LHCN-M2 (cell line): Measurements from ENCODE around the gene C2CD4B. TPM values are rescaled to one million over a fixed set of nuclear protein-coding genes. Genes with fewer than 3 reads are reported as not detected.

Experiments
- DNase-seq: peaks from one replicate; pipeline ENCODE4 v3.0.0-alpha.2; 2012; ENCODE audit warnings: low read depth
- total RNA-seq: library from RNA; depleted of rRNA; stranded (reverse); fragments of >200 nt; gene quantifications from 2 replicates; pipeline ENCODE4 v1.2.3, GENCODE V29; 2014

Gene C2CD4B
- total RNA-seq, 1 experiment from 2014 or later = not detected

- DNase-seq = no peak
Measured at GRCh38 chr15:62149729-62150128, 15.4 kb downstream of the C2CD4B start.

- no peak for DNase-seq
Measured at GRCh38 chr15:62147551-62147950, 17.5 kb downstream of the C2CD4B start.

DNA sequence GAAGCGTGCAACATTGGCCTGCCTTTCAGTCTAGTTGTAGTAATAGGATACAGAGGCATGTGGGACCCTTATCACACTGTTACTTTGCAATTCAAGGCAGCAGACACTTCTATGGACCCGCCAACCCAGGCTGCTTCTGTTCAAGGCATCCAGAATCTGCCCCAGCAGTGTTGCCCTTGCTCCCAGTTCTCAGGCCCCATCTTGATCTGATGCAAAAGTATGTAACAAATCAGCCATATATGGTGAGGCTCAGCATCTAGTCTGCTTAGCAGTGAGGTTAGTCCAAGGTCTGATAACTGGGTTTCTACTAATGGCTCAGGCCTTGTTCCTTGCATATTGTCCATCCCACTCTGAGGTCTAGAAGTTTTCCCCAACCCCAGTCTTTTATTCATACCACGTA, 17.9 kb downstream of the C2CD4B start:
- DNase-seq = no peak

DNA sequence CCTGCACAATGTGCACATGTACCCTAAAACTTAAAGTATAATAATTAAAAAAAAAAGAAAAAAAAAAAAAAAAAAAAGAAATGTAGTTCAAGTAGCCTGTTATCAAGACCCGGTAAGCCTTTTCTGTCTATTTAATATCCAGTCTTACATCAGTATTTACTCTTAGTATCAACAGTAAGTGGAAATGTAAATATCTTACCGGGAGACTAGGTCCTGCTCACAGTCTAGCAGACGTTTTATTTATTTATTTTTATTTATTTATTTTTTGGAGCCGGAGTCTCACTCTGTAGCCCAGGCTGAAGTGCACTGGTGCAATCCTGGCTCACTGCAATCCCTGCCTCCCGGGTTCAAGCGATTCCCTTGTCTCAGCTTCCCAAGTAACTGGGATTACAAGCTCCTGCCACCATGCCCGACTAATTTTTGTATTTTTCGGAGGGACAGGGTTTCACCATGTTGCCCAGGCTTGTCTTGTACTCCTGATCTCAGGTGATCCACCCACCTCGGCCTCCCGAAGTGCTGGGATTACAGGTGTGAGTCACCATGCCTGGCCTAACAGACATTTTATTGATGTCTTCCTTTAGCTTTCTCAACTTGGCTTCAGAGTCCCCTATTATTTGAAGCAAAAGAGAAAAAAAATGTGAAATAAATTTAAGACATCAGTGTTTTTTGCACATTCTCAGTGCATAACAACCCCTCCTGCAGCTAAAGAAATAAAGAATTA, 19.9 kb downstream of the C2CD4B start:
- DNase-seq = no peak

GRCh38 chr15:62142736-62143135, 22.3 kb downstream of the C2CD4B start:
- DNase-seq = no peak

GRCh38 chr15:62141643-62142588, 23.2 kb downstream of the C2CD4B start:
- DNase-seq = no peak

DNA sequence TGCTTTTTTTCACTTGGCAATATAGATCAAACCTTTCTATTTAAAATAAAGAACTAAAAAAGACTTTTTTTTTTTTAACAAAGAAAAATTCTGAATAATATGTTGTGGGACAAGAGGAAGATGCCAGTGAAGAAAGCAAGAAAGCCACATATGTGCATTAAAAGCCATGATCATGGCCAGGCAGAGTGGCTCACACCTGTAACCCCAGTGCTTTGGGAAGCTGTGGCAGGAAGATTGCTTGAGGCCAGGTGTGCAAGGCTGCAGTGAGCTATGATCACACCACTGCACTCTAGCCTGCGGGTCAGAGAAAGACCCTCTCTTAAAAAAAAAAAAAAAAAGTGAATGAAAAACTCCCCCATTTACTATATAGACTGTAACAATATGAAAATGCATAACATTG, 23.9 kb downstream of the C2CD4B start:
- DNase-seq = no peak

DNA sequence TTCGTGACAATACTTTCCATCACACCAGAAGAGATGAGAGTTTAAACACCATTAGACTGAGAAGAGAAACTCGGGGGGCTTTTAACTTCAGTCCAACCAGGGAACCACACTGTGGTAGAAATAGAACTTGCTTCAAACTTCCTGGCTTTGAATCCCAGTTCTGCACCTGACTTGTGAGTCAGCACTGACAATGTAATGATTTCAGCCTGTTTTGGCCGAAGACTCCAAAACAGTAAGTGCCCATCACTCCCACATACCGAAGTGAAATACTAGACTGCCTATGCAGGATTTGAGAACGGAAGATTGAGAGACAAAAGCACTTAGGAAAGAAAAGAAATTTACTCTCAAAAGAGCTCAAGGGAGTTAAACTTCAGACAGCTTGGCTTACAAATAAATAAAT, 27.0 kb downstream of the C2CD4B start:
- peak; percentile 57 for DNase-seq

DNA sequence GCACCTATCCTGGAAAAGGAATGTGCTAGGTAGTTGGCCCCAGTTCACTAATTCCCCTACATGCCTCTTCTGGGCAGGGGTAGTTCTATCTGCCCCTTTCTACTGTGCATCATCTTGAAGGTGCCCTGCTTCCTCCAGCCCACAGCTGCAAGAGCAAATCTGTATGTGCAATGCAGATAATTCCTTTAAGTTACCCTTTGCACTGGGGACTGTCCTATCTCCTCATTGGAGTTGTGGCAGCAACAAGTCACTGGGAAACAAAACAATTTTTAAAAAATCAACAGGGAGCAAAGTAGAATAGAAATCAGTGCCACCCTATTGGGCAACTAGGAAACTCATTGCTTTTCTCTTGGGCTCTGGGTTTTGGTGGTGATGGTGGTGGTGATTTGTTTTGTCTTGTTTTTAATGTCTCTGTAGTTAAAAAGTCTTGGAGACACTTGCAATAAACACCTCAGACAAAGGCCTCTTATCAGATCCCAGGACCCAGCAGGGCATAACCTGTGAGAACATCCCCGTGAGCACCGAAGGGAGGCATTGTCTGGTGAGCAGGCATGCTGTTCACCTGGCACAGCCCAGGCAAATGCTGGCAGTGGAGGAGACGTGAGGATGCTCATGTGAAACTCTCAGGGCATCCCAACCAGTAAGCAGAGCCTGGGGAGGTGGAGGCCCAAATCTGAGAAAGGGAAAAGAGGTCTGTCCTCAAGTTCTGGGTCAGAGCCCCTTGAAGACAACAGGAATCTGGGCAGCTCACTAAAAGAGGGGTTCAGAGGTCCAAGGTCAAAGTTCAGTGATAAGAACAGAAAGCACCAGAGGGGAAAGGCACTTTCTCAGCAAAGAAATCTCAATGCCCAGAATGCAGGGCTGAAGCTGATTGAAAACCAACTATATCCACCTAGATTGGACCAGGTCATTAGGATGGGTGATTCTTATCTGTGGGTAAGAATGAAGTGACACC, 27.9 kb downstream of the C2CD4B start:
- DNase-seq = no peak

- no peak for DNase-seq
Measured at GRCh38 chr15:62135532-62136134, 29.5 kb downstream of the C2CD4B start.

DNA sequence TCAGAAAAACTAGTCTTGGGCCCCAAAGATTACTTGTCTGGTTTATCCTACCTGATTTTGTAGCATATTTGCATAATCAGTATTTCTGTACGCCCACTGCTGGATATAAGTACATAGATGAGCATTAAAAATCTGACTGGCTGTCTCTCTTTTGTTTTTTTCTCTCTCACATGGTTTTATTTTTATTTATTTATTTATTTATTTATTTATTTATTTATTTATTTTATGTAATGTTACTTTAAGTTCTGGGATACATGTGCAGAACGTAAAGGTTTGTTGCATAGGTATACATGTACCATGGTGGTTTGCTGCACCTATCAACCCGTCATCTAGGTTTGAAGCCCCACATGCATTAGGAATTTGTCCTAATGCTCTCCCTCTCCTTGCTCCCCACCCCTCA, 31.9 kb downstream of the C2CD4B start:
- no peak for DNase-seq

DNA sequence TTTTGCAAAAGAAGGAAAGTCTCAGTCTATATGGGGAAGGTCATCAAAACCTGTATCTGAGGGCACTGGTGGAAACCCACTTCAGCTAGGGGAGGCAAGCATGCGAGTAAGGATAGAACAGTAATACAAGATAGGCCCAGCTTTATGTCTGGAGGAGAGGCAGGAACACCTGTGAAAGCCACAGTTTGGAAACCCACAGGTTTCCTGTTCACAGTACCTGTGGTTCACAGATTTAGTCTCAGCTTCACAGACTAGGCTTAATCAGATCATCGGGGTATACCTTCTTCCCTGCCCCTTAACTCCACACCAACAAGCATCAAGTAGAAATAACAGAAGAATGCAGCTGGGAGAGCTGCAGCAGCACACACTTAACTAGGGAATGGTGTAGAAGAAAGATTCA, 36.2 kb downstream of the C2CD4B start:
- DNase-seq = no peak

DNA sequence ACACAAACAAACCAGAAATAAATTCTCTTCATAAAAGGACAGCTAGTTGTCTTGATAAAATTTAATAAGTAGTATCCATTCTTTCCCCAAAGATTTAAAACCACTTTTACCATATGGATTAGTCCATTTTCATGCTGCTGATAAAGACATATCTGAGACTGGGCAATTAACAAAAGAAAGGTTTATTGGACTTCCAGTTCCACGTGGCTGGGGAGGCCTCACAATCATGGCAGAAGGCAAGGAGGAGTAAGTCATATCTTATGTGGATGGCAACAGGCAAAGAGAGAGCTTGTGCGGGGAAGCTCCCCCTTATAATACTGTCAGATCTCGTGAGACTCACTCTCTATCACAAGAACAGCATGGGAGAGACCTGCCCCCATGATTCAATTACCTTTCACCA, 38.7 kb downstream of the C2CD4B start:
- DNase-seq = no peak

DNA sequence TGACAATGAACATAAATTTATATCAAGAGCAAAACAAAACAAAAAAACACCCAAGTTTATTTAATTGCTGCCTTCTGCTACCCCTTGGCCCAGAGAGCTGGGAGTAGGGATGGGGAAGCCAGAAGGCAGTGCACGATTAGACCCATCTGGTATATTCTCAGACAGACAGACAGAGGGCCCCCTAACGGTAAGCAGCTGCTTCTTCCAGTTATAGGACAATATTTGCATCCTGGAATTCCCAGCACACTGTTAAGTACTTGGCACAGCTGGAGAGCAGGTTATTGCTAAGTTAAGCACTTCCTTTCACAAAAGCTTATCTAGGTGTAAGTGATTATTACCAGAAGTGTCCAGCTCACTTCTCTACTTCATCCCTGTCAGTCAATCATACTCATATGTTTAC, 39.3 kb downstream of the C2CD4B start:
- peak; percentile 52 for DNase-seq

DNA sequence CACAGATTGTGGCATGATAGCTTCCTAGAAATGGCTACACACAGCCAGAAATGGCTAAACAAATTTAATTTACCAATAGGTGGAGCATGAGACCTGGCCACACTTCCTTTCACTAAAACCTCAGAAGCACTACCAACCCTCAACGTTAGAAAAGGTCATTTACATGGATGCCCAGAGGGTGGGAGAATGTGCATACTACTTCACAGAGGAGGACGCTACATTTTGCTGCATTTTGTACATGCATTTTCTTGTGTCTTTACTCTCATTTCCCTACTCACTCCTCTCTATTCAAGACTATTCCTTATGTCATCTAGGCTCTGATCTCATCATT, 40.1 kb downstream of the C2CD4B start:
- no peak for DNase-seq

DNA sequence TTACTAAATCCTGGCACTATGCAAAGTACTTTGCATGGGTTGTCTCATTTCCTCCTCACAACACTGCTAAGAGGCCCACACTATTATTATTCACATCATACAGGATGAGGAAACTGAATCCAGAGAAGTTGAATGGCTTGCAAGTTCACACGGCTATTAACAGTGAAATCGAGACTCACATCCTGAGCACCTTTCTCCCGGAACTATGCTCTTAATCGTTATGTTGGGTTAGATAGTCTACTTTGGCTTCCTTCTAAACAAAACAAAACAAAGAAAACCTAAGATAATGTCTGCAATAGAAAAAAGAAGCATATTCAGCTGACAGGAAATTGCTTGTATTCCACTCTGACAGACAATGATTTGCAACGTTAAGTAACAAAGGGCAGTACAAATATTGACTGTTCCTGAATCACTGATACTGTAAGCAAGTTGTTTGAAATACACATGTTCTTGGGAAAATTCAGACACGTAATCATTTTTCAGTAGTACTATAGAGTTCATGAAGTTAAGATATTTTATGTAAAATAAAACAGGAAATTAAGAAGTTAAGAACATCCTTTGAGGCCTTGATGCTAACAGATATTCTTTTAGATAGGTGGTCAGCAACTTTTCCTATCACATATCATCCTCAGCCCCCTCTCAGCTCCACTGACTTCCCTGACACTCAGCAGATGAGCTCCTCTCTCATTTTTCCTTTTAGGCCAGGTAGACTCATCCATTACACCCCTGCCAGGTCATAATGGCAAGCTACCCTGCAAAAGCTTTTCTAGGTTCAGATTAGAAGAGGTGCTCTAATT, 40.7 kb downstream of the C2CD4B start:
- DNase-seq = no peak

- DNase-seq = no peak
Measured at GRCh38 chr15:62122249-62122648, 42.8 kb downstream of the C2CD4B start.

DNA sequence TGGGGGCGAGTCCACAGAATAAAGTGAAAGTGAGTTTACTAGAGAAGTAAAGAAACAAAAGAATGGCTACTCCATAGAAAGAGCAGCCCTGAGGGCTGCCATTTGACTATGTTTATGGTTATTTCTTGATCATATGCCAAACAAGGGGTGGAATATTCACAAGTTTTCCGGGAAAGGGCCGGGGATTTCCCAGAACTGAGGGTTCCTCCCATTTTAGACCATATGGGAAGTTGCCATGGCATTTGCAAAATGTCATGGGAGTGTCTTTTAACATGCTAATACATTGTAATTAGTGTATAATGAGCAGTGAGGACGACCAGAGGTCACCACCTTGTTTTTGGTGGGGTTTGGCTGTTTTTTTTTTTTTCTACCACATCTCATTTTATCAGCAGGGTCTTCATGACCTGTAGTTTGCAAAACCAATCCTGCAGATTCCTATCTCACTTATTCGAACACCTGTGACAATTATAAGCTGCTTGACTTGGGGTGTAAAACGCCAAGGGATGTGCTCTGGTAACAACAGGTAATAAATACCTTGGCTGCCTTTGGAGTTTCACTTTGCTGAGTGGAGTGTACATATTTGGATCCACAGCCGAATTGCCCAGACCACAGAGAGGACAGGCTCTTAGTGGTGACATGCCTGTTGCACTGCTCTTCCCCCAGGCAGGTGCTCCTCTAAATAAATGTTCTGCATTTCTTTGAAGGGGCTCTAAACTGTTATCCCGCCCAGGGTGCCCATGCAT, 43.6 kb downstream of the C2CD4B start:
- DNase-seq = no peak

DNA sequence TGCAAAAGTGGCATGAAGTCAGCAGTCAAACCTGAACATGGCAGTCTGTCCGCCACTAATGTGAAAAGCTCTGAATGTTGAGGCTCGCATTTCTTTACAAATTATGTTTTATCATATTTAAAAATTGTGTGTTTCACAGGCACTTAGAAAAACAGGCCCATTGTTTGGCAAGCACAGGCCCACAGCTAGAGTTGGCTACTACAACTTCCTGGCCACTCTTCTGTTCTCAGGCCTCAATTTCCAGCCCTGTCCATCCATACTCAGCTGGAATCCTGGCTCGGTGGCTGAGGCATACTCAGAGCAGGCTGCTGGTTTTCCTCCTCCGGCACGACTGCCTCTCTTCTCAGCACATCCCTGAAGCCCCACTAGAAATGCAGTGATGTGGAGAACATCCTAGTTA, 44.3 kb downstream of the C2CD4B start:
- no peak for DNase-seq

DNA sequence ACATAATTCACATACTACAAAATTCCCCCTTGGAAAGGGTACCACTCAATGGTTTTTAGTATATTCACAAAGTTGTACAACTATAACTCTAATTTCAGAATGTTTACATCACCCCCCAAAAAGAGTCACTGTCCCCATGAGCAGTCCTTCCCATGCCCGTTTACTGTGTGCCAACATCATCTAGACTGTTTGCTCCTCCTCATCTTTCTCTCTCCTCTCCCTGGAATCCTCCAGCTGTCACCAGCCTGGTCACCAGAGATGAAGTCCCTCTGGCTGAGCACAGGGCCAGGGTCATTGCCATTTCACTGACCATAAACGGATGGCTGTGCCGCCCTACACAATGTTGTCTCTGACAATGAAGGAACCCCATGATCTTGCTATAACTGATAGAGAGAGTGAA, 45.2 kb downstream of the C2CD4B start:
- no peak for DNase-seq
